ENCODE results near the gene ZDHHC3.

DNA sequence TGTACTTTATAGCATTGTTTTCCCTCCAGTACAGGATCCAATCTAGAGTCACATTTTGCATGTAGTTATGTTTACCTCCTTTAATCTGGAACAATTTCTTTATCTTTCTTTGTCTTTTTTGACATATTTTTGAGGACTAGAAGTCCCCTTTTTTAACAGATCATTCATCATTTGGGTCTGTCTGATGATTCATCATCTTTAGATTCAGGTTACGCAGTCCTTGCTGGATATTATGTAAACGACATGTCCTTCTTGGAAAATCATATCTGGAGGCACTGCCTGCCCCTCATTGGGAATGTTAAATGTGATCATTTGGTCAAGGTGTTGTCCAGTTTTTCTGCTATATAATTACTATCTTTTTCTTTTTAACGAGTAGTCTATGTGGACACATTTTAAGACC lies 83.3 kb downstream of the ZDHHC3 start:
- TF ChIP-seq EZH2 (IDR thresholded peaks at IDR 0.05; ENCODE audit: borderline replicate concordance): no peak
- TF ChIP-seq, protein P1, sequence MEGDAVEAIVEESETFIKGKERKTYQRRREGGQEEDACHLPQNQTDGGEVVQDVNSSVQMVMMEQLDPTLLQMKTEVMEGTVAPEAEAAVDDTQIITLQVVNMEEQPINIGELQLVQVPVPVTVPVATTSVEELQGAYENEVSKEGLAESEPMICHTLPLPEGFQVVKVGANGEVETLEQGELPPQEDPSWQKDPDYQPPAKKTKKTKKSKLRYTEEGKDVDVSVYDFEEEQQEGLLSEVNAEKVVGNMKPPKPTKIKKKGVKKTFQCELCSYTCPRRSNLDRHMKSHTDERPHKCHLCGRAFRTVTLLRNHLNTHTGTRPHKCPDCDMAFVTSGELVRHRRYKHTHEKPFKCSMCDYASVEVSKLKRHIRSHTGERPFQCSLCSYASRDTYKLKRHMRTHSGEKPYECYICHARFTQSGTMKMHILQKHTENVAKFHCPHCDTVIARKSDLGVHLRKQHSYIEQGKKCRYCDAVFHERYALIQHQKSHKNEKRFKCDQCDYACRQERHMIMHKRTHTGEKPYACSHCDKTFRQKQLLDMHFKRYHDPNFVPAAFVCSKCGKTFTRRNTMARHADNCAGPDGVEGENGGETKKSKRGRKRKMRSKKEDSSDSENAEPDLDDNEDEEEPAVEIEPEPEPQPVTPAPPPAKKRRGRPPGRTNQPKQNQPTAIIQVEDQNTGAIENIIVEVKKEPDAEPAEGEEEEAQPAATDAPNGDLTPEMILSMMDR (IDR thresholded peaks at IDR 0.05; ENCODE audit: poor library complexity): no peak

Measured in hepatocyte (in vitro differentiated cells).